Measurements from ENCODE around the gene ZNF143.

GRCh38 chr11:9561279-9561982 is 100.6 kb downstream of the ZNF143 start:
- no peak for TF ChIP-seq TARDBP (IDR thresholded peaks at IDR 0.05)
- TF ChIP-seq FOXM1 (IDR thresholded peaks at IDR 0.05; ENCODE audit: borderline replicate concordance): no peak
- TF ChIP-seq BHLHE40 (IDR thresholded peaks at IDR 0.05; ENCODE audit: borderline replicate concordance): no peak
- TF ChIP-seq HDGF (IDR thresholded peaks at IDR 0.05; ENCODE audit: borderline replicate concordance): no peak
- TF ChIP-seq, protein P1, sequence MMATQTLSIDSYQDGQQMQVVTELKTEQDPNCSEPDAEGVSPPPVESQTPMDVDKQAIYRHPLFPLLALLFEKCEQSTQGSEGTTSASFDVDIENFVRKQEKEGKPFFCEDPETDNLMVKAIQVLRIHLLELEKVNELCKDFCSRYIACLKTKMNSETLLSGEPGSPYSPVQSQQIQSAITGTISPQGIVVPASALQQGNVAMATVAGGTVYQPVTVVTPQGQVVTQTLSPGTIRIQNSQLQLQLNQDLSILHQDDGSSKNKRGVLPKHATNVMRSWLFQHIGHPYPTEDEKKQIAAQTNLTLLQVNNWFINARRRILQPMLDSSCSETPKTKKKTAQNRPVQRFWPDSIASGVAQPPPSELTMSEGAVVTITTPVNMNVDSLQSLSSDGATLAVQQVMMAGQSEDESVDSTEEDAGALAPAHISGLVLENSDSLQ (IDR thresholded peaks at IDR 0.05): no peak
- no peak for TF ChIP-seq FOXK2 (IDR thresholded peaks at IDR 0.05)
- no peak for TF ChIP-seq FOXA1 (IDR thresholded peaks at IDR 0.05)
- no peak for TF ChIP-seq ZNF384 (IDR thresholded peaks at IDR 0.05)
- TF ChIP-seq SP1 (IDR thresholded peaks at IDR 0.05): no peak
- TF ChIP-seq ELF4 (IDR thresholded peaks at IDR 0.05): no peak
- TF ChIP-seq SUZ12 (IDR thresholded peaks at IDR 0.05): no peak
- TF ChIP-seq CTBP1 (IDR thresholded peaks at IDR 0.05; ENCODE audit: borderline replicate concordance): no peak
